Hepatocyte (in vitro differentiated cells): ENCODE results near the gene RND2.

Experiments
- EZH2 ChIP-seq: fragments of 200-600 bp; sonication (generic); IDR thresholded peaks from 2 replicates; pipeline ENCODE4 v1.6.1; 2016; ENCODE audit warnings: antibody characterized with exemption, mild to moderate bottlenecking, borderline replicate concordance
- EZH2phosphoT487 ChIP-seq: fragments of 200-600 bp; sonication (generic); IDR thresholded peaks from one replicate; pipeline ENCODE4 v1.6.1; 2018; ENCODE audit warnings: antibody characterized with exemption, mild to moderate bottlenecking, low read depth, moderate library complexity; ENCODE audit not compliant: unreplicated experiment, severe bottlenecking
- TF ChIP-seq, protein P1 (sequence below): fragments of 200-600 bp; sonication (generic); IDR thresholded peaks from 2 replicates; pipeline ENCODE4 v1.5.1; 2016; ENCODE audit warnings: antibody characterized with exemption, mild to moderate bottlenecking; ENCODE audit not compliant: poor library complexity

DNA sequence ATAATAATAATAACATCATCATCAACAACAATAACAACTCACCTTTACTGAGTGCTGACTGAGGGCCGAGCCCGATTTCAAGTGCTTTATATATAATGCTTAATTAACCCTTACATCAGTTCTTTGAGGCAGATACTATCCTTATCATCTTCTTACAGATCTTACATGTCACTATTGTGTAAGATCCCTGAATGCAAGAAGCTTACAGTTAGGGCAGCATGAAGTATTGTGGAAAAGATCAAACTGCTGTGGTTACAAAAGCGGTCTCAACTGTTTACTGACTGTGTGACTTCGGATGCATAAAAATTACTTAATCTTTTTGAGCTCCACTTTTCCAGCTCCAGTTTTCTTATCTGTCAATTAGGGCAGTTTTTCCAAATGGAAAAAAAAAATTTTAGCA is 6.1 kb upstream of the RND2 start:
- TF ChIP-seq, protein P1, sequence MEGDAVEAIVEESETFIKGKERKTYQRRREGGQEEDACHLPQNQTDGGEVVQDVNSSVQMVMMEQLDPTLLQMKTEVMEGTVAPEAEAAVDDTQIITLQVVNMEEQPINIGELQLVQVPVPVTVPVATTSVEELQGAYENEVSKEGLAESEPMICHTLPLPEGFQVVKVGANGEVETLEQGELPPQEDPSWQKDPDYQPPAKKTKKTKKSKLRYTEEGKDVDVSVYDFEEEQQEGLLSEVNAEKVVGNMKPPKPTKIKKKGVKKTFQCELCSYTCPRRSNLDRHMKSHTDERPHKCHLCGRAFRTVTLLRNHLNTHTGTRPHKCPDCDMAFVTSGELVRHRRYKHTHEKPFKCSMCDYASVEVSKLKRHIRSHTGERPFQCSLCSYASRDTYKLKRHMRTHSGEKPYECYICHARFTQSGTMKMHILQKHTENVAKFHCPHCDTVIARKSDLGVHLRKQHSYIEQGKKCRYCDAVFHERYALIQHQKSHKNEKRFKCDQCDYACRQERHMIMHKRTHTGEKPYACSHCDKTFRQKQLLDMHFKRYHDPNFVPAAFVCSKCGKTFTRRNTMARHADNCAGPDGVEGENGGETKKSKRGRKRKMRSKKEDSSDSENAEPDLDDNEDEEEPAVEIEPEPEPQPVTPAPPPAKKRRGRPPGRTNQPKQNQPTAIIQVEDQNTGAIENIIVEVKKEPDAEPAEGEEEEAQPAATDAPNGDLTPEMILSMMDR, result no peak
- TF ChIP-seq EZH2 (no peak), EZH2phosphoT487 (no peak)
